ENCODE data around the gene DHRS3. TPM values are rescaled to one million over a fixed set of nuclear protein-coding genes. Genes with fewer than 3 reads are reported as not detected.

Gene DHRS3
- polyA plus RNA-seq, 1 donor (not counting 4 experiments of a cell fraction or from before 2014, with no cell fraction given): 10.7 TPM

DNA sequence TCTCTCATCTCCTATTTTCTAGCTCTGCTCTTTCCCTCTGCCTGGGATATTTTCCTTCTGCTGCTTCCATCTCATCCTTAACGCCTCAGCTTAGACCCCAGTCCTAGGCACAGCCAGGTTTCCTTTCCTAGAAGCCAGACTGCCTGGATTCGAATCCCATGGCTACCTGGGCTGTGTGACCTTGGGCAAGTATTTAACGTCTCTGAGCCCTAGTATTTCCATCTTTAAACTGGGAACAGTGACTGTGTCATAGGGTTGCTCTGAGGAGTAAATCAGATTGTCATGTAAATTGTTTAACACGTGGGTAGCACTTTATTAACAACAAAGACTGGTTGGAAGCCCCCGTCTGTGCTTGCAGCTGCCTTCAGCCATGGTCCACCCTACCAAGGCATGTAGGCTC, 18.4 kb downstream of the DHRS3 start:
- no peaks in the 10 kb centered on the region for H3K9me1 ChIP-seq (ENCODE audit: control insufficient read depth, extremely low read depth, insufficient read depth, low read length)
- peaks cover 3% of the 10 kb centered on the region for H3K27me3 ChIP-seq (ENCODE audit: control insufficient read depth, extremely low read depth, insufficient read depth, low read length)
- H3K79me2 ChIP-seq (ENCODE audit: control insufficient read depth, insufficient read depth, low read length): no peaks in the 10 kb centered on the region
- no peaks in the 10 kb centered on the region for H3K9me3 ChIP-seq (ENCODE audit: control insufficient read depth, low read depth, low read length)
- no peak overlapping the region for H3K4me2 ChIP-seq (ENCODE audit: control insufficient read depth, extremely low read depth, insufficient read depth, low read depth, low read length)
- H3K4me1 ChIP-seq (ENCODE audit: control insufficient read depth, extremely low read depth, insufficient read depth, low read length): peaks cover 27% of the 10 kb centered on the region
- dilution Hi-C loops (cut with MboI; ENCODE audit: extremely low pct_ligation_motif_present, low sequenced_read_pairs): no loop called here
- H3K4me3 ChIP-seq (ENCODE audit: control insufficient read depth in 2 of 3, extremely low read depth in 1 of 3, insufficient read depth in 2 of 3, low read depth in 1 of 3, low read length in 3 of 3): no peak overlapping the region
- TF ChIP-seq, protein P1, sequence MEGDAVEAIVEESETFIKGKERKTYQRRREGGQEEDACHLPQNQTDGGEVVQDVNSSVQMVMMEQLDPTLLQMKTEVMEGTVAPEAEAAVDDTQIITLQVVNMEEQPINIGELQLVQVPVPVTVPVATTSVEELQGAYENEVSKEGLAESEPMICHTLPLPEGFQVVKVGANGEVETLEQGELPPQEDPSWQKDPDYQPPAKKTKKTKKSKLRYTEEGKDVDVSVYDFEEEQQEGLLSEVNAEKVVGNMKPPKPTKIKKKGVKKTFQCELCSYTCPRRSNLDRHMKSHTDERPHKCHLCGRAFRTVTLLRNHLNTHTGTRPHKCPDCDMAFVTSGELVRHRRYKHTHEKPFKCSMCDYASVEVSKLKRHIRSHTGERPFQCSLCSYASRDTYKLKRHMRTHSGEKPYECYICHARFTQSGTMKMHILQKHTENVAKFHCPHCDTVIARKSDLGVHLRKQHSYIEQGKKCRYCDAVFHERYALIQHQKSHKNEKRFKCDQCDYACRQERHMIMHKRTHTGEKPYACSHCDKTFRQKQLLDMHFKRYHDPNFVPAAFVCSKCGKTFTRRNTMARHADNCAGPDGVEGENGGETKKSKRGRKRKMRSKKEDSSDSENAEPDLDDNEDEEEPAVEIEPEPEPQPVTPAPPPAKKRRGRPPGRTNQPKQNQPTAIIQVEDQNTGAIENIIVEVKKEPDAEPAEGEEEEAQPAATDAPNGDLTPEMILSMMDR (optimal IDR thresholded peaks at IDR 0.05 in 1 of 3, IDR thresholded peaks at IDR 0.05 in 1 of 3, conservative IDR thresholded peaks at IDR 0.05 in 1 of 3; ENCODE audit: extremely low read depth in 1 of 3, insufficient read depth in 2 of 3, low read length in 3 of 3): no peak
- no peak for TF ChIP-seq EZH2 (IDR thresholded peaks at IDR 0.05; ENCODE audit: low read length)
- no peak overlapping the region for H2AFZ ChIP-seq (ENCODE audit: control insufficient read depth, low read length)
- DNase-seq (ENCODE audit: low read depth, low spot score) (no peak), FAIRE-seq (no peak)
- H3K27ac ChIP-seq (ENCODE audit: control insufficient read depth, insufficient read depth, low read length): no peak overlapping the region
- no peaks in the 10 kb centered on the region for H3K36me3 ChIP-seq (ENCODE audit: control insufficient read depth in 2 of 2, extremely low read depth in 1 of 2, insufficient read depth in 2 of 2, low read length in 2 of 2)
- no peaks in the 10 kb centered on the region for H4K20me1 ChIP-seq (ENCODE audit: control insufficient read depth, extremely low read depth, insufficient read depth, low read length)
- no peak overlapping the region for H3K9ac ChIP-seq (ENCODE audit: control insufficient read depth, extremely low read depth, insufficient read depth, low read length)

DNA sequence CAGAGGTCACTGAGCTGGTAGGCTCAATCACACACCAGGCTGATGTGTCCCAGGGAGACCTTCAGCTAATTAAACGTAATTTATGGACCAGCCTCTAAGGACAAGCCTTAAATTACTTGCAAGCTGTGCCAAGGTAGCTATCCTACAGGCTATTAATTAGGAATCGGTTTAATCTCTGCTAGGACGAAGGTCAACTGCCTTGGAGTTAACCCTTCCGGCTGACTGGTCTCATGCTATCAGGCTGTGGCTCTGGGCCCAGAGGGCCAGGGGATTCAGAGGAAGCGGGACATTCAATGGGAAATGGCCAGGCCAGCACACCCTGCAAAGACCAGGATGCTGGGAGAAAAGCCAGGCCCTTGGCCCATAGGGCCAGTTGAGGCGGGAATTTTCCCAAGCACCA, 19.0 kb downstream of the DHRS3 start:
- no peak overlapping the region for H3K27ac ChIP-seq (ENCODE audit: control insufficient read depth, insufficient read depth, low read length)
- H4K20me1 ChIP-seq (ENCODE audit: control insufficient read depth, extremely low read depth, insufficient read depth, low read length): no peaks in the 10 kb centered on the region
- H3K4me2 ChIP-seq (ENCODE audit: control insufficient read depth, extremely low read depth, insufficient read depth, low read depth, low read length): no peak overlapping the region
- H3K9ac ChIP-seq (ENCODE audit: control insufficient read depth, extremely low read depth, insufficient read depth, low read length): no peak overlapping the region
- H3K9me1 ChIP-seq (ENCODE audit: control insufficient read depth, extremely low read depth, insufficient read depth, low read length): no peaks in the 10 kb centered on the region
- H3K36me3 ChIP-seq (ENCODE audit: control insufficient read depth in 2 of 2, extremely low read depth in 1 of 2, insufficient read depth in 2 of 2, low read length in 2 of 2): no peaks in the 10 kb centered on the region
- dilution Hi-C loops (cut with MboI; ENCODE audit: extremely low pct_ligation_motif_present, low sequenced_read_pairs): no loop called here
- peaks cover 21% of the 10 kb centered on the region for H3K4me1 ChIP-seq (ENCODE audit: control insufficient read depth, extremely low read depth, insufficient read depth, low read length)
- no peak overlapping the region for H2AFZ ChIP-seq (ENCODE audit: control insufficient read depth, low read length)
- FAIRE-seq: no peak
- peaks cover 6% of the 10 kb centered on the region for H3K27me3 ChIP-seq (ENCODE audit: control insufficient read depth, extremely low read depth, insufficient read depth, low read length)
- no peak for DNase-seq (ENCODE audit: low read depth, low spot score)
- H3K9me3 ChIP-seq (ENCODE audit: control insufficient read depth, low read depth, low read length): no peaks in the 10 kb centered on the region
- TF ChIP-seq, protein P1 (optimal IDR thresholded peaks at IDR 0.05 in 1 of 3, IDR thresholded peaks at IDR 0.05 in 1 of 3, conservative IDR thresholded peaks at IDR 0.05 in 1 of 3; ENCODE audit: extremely low read depth in 1 of 3, insufficient read depth in 2 of 3, low read length in 3 of 3): no peak
- no peak for TF ChIP-seq EZH2 (IDR thresholded peaks at IDR 0.05; ENCODE audit: low read length)
- no peaks in the 10 kb centered on the region for H3K79me2 ChIP-seq (ENCODE audit: control insufficient read depth, insufficient read depth, low read length)
- no peak overlapping the region for H3K4me3 ChIP-seq (ENCODE audit: control insufficient read depth in 2 of 3, extremely low read depth in 1 of 3, insufficient read depth in 2 of 3, low read depth in 1 of 3, low read length in 3 of 3)

All from keratinocyte (primary cell).